ENCODE measurements around the gene SMG5.

Gene SMG5

GRCh38 chr1:156291226-156292061, 8.8 kb upstream of the SMG5 start (continued):
- no peak for TF ChIP-seq ZNF280D (tag by site-specific recombination; IDR thresholded peaks at IDR 0.05)
- no peak for TF ChIP-seq ZNF561 (tag by site-specific recombination; IDR thresholded peaks at IDR 0.05; ENCODE audit: borderline replicate concordance)
- no peak for TF ChIP-seq ZNF513 (tag by site-specific recombination; IDR thresholded peaks at IDR 0.05)
- TF ChIP-seq ZNF266 (tag by site-specific recombination; IDR thresholded peaks at IDR 0.05; ENCODE audit: low read depth) = no peak
- TF ChIP-seq YY1 (tag by site-specific recombination; IDR thresholded peaks at IDR 0.05) = no peak
- TF ChIP-seq ZNF280C (tag by site-specific recombination; IDR thresholded peaks at IDR 0.05) = no peak
- no peak for TF ChIP-seq ZBTB8A (tag by site-specific recombination; IDR thresholded peaks at IDR 0.05)
- no peak for TF ChIP-seq ZNF148 (tag by site-specific recombination; IDR thresholded peaks at IDR 0.05; ENCODE audit: borderline replicate concordance)

- Histone ChIP-seq H3K27ac (ENCODE audit: extremely low read depth, low read depth, low read length) (no peak overlapping the region), H3K36me3 (ENCODE audit: control insufficient read depth in 2 of 2, insufficient read depth in 1 of 2, low read length in 2 of 2) (peaks cover 4 to 66% of the 10 kb centered on the region in 2 experiments; a peak in 2 of 3 replicates), H3K4me1 (ENCODE audit: control insufficient read depth, insufficient read depth, low read length) (no peaks in the 10 kb centered on the region; the same call in 1 of the 2 replicates), H3K4me3 (ENCODE audit: low read depth, low read length) (no peak overlapping the region), H3K9me3 (ENCODE audit: control insufficient read depth, insufficient read depth, low read depth, low read length) (no peaks in the 10 kb centered on the region)
- TF ChIP-seq ZNF654 (tag by site-specific recombination; IDR thresholded peaks at IDR 0.05; ENCODE audit: low read depth) (no peak), ZNF610 (tag by site-specific recombination; IDR thresholded peaks at IDR 0.05; ENCODE audit: borderline replicate concordance) (no peak), ZNF768 (tag by site-specific recombination; IDR thresholded peaks at IDR 0.05) (no peak), ZNF302 (tag by site-specific recombination; IDR thresholded peaks at IDR 0.05; ENCODE audit: low read depth) (no peak), ZNF791 (tag by site-specific recombination; IDR thresholded peaks at IDR 0.05) (no peak), EGR2 (tag by site-specific recombination; IDR thresholded peaks at IDR 0.05; ENCODE audit: low read depth) (no peak), ZNF76 (tag by site-specific recombination; IDR thresholded peaks at IDR 0.05; ENCODE audit: borderline replicate concordance, low read depth) (no peak), ZNF202 (tag by site-specific recombination; IDR thresholded peaks at IDR 0.05; ENCODE audit: borderline replicate concordance) (no peak), MZF1 (tag by site-specific recombination; IDR thresholded peaks at IDR 0.05; ENCODE audit: borderline replicate concordance) (no peak), KLF17 (tag by site-specific recombination; IDR thresholded peaks at IDR 0.05) (no peak), ZNF585B (tag by site-specific recombination; IDR thresholded peaks at IDR 0.05) (no peak), BCL11A (tag by site-specific recombination; IDR thresholded peaks at IDR 0.05; ENCODE audit: low read depth) (no peak)
- ChIA-PET CTCF (no interaction called here), POLR2A (no interaction called here)
Observed at GRCh38 chr1:156289857-156290256, 7.2 kb upstream of the SMG5 start.

Measured in HEK293 (cell line).